NCI-H2107 (cell line): ENCODE data around the gene ZNF501.

Experiments used
- DNase-seq: peaks from one replicate; lab custom pipeline; 2025; lab: John Stamatoyannopoulos, UW

Gene ZNF501

DNA sequence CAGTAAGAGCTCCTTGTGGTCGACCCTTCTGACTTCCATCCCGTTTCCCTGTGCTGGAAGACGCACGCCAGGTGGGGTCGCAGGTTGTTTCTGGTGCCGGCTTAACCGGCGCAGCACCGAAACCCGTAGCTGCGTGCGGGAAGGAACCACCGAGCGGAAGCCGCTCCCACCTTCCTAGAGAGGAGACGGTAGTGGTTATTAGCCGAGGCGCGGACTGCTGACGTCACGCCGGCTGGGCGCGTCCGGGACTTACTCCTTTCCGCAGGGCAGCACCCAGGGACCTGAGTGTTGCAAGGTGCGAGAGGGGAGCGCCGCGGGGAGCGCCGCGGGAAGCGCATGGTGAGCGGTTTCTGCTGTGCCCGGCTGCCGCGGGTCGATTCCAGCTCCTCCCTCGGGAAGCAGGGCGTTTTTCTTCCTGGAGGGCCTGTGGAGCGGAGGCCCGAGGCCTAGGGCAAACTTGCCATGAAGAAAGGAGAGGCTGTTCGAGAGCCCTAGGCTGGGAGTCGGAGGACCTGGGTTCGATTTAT, at the start of gene ZNF501:
TSS of gene ZNF501 (plus strand) at position 252 of the 527 bp plus-strand sequence. CDS start 4,787 bp downstream, outside the sequence.
- peak; percentile 39 for DNase-seq

DNA sequence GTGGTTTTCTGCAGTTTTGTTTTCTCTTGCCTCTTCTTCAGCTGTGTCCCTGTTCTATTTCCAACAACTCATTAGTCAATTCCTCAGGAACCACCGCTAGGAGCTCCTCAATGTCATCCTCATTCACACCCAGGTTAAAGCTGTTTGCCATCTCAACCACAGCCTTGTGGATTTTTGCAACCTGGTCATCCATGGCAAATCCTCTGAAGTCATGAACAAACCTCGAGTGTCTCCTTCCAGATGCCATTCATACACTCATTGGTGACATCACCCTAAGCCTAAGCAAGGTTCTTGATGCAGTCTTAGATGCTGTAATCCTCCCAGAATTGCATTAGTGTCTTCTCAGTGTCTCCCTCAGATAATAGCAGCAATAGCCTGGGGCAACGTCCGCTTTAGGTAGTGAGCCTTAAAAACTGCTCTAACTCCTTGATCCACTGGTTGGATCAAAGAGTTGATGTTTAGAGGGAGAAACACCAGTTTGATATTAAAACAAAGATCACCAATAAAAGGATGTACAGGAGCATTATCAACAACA, 48.4 kb upstream of the ZNF501 start:
- no peak for DNase-seq

DNA sequence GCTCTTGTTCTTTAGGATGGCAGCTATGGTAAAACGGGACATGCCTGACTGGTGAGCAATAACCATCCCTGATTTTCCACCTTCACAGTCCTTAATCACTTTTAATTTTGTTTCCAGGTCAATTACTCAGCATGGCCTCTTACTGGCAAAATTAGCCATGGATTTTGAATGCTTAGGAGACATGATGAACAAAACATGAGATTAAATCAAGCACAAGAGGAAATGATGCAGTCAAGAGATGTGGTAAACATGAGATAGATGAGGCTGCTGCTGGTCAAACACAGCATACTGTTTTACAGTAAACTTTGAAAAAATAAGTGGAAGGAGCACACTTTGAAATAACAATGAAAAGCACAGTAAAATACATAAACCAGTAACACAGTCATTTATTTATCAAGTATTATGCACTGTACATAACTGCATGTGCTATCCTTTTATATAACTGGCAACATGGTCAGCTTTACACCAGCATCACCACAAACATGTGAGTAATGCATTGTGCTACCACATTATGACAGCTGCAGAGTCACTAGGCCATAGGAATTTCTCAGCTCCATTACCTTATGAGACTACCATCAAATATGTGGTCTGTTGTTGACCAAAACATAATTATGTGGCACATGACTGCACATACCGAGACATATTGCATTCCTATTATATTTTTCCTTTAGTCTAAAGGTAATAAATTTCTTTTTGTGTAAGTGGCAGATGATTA, 47.1 kb upstream of the ZNF501 start:
- DNase-seq = no peak

DNA sequence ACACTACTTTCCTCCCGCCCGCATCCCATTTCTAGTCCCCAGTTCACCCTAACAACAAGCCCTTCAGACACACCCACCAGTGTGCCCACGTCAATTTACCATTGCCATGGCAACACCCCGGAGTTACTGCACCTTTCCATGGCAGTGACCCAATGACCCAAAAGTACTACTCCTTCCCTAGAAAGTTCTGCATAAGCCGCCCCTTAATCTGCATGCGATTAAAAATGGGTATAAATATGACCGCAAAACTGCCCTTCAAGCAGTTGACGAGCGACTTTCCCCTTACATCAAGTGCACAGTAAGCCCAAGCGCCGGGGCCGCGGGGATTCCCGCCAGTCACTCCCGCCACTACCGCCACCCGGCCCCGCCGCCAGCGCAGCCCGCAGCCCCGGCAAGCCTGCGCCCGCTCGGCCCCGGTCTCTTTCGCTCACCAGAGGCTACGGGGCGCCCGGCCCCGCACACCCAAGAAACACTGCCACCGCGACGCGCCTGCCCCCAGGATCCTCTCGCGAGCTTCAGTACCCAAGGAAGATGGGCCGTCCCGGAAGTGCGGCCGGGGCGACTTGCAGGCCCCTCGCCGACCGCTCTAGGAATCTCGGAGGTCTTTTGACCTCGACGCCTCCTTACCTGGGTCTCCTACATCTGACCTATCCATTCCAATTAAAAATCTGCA, 44.2 kb upstream of the ZNF501 start:
- no peak for DNase-seq

DNA sequence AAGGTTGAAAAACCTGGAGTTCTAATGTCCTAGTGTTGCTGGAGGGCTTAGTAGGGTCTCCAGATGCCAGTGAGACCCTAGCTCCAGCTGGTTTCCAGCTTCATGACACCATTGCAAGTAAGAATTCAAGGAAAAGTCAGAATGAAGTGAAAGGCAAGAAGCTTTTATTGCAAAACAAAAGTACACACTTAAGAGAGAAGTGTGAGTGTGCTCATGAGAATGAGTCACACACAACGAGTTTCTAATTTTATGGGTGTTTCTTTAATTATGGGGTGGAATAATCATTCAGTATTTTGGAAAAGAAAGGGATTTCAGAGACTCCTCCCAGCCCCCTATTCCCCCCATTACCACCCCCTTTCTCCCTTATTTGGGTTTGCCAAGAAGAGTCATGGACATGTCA, 41.5 kb upstream of the ZNF501 start:
- DNase-seq = no peak

DNA sequence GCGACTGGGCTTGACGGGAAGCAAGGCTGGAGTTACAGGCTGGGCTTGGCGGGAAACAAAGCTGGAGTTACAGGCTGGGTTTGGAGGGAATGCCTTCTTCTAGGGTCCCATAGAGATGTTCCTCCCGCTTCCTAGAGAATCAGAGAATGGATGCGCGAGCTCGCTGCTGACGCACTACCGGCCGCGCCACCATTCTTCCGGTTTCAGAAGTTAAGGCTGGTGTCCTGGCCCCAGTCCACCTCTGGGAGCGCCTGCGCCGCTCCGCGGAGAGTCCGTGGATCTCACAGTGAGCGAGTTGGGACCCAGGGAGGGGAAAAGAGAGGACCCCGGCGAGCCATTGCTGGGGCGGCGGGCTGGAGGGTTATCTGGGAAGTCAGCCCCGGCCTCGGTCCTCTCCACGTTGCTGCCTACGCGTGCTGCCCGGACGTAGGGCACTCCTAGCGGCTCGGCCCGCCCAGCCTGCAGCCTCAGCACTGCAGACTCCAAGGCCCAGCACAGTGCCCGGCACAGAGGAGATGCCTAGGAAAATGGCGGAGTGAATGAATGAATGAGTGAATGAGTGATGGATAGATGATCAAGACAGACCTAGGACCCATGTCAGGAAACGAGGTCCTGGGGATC, 16.9 kb upstream of the ZNF501 start, which contains the start of gene ZNF502:
TSS of gene ZNF502 (plus strand) at position 206 of the 621 bp plus-strand sequence. CDS start 7,602 bp downstream, outside the sequence.
- no peak for DNase-seq

DNA sequence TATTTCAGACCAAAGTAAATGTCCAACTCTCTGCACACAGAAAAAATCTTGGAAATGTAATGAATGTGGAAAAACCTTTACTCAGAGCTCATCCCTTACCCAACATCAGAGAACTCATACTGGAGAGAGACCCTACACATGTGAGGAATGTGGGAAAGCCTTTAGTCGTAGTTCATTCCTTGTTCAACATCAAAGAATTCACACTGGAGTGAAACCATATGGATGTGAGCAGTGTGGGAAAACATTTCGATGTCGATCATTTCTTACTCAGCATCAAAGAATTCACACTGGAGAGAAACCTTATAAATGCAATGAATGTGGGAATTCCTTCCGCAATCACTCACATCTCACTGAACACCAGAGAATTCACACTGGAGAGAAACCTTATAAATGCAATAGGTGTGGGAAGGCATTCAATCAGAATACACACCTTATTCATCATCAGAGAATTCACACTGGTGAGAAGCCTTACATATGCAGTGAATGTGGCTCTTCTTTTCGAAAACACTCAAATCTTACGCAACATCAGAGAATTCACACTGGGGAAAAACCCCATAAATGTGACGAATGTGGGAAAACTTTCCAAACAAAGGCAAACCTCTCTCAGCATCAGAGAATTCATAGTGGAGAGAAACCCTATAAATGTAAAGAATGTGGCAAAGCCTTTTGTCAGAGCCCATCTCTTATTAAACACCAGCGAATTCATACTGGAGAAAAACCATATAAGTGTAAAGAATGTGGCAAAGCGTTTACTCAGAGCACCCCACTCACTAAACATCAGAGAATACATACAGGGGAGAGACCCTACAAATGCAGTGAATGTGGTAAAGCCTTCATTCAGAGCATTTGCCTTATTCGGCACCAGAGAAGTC, 8.0 kb upstream of the ZNF501 start:
- DNase-seq = no peak

DNA sequence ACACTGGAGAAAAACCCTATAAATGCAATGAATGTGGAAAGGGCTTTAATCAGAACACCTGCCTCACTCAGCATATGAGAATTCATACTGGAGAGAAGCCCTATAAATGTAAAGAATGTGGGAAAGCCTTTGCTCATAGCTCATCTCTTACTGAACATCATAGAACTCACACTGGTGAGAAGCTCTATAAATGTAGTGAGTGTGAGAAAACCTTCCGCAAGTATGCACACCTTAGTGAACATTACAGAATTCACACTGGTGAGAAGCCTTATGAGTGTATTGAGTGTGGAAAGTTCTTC, 7.4 kb upstream of the ZNF501 start:
- DNase-seq = no peak

DNA sequence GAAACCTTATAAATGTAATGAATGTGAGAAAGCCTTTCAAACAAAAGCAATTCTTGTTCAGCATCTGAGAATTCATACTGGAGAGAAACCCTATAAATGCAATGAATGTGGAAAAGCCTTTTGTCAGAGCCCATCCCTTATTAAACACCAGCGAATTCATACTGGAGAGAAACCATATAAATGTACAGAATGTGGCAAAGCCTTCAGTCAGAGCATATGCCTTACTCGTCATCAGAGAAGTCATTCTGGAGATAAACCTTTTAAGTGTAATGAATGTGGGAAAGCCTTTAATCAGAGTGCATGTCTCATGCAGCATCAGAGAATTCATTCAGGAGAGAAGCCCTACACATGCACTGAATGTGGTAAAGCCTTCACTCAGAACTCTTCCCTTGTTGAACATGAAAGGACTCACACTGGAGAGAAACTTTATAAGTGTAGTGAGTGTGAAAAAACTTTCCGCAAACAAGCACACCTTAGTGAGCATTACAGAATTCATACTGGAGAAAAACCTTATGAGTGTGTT, 5.3 kb downstream of the ZNF501 start:
- no peak for DNase-seq

DNA sequence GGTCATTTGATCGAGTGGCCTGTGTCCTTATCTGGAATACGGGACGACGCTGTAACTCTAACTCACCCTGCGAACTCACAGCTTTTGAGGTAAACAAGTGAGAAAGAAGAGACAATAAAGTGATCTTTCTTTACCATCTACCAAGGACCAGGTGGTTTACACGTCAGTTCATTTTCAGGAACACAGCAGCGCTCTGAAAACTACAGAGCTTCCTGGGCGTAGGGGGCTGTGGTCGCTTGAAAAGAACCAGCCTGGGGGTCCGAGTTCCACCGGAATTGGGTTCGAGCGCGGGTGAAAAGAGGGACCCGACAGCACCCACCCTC, 31.6 kb downstream of the ZNF501 start:
- no peak for DNase-seq

DNA sequence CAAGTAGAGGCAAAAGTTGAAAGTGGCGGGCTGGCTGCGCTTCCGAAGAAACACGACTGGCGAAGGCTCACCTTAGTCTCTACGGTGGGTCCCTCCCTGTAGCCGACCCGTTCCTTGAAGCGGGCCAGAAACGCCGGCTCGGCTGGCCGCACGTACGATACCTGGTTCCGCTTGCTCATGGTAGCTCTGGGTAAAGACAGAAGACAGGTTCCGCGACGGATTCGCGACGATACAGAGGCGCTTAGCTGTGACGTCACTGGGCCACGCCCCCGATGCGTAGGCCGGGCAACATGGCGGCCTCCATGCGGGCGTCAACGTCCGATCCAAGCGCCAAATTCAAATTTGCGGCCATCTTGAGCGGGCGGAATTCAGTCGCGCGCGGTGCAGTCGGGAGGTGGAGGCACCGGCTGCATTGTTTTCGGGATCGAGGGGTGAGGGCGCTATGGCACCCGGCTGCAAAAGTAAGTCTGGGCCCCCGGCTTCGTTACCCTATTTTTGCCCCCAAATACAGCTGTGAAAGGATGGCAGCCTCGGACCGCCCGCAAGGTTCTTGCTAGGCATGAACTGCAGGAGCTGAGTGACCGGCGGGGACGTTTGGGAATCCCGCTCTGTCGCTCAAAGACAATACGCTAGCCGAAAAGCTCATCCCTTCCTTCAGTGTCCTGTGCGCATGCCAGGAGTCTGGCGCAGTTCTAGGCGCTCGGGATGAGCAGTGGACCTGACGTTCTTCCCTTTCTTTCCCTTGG, 32.2 kb downstream of the ZNF501 start, which contains the start of the genes KIAA1143 and KIF15:
TSS of gene KIAA1143 (minus strand) at position 196 of the 746 bp plus-strand sequence. CDS start at position 179, 17 bp downstream.
TSS of gene KIF15 (plus strand) at position 371 of the 746 bp plus-strand sequence. CDS start at position 443, 72 bp downstream.
- peak; percentile 76 for DNase-seq

DNA sequence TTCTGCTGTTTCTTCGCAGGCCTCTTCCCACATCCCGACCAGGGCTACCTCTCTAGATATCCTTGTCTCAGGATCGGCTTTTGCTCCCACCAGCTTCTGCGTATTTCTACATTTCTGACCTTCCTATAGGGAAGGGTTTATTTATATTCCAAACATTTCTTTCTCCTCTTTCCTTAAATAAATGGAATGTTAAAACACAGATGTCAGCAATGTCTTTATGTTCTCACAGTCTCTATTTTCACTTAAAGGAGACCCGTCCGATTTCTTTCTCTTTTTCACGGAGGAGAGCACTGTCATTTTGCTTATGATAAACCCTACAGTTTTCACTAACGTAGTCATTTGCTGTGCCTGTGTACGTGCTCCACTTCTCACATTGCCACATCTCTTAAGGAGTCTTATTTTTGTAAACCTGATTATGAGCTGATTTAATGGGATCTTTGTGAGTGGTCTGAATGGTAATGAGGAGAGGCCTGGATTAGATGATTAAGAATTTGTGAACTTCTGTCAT, 32.8 kb downstream of the ZNF501 start:
- no peak for DNase-seq

DNA sequence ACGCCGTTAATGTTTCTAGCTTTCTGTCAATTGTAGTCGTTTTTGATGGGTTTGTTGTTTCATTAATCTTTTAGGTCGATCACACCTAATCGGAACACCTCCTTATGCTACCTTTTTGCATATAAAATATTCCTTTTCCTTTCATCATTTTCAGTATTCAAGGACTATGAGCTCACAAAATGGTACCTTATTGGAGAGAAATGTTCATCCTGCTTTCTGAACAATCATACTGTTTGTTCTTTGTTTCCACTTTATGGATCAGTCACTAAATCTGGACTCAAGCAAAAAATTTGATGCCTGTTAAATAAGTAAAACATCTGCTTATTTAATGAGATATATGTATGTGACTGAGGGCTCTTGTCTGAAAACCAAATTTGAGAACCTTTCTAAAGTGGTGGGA, 33.3 kb downstream of the ZNF501 start:
- DNase-seq = no peak

DNA sequence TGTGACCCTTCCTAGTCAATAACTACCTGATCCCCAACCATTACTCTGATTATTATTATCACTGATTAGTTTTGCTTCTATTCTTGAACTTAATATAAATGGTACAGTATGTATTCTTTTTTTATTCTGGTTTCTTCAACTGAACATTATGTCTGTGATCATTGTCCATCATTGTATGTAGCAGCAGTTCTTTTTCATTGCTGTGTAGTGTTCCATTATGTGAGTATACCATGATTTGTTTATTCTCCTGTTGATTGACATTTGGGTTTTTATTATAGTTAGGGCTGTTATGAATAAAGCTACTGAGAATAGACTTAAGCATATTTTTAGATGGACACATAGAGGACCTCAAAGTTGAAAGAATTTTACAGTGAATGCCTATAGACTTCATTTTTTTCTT, 34.8 kb downstream of the ZNF501 start:
- no peak for DNase-seq

DNA sequence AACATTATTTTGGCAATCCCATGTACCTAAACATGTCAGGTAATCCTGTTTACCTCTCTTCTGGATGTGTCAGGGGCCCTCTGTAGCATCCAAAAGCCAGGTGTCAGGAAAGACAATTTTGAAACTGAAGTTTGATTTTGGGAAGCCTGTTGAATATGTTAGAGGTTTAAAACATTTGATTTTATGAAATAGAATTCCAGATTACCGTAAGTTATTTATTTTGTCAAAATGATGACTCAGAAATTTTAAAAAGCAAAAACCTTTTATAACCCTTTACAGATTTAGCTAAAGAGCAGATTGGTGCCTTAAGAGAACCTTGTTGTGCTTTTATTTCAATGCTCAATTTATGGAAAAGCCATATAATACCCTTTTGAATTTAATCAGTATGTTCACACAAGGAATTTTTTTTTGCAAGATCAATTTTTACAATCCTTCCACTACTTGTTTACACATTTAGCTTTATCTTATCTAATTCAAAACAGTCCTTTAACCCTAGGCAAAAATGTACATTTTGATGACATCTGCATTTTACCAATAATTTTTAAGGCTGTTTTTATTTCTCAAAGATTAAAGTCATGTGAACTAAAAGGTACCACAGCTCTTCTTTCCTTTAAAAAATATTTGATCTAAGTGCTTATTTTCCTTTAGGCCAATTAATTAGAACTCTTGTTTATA, 42.1 kb downstream of the ZNF501 start:
- no peak for DNase-seq

DNA sequence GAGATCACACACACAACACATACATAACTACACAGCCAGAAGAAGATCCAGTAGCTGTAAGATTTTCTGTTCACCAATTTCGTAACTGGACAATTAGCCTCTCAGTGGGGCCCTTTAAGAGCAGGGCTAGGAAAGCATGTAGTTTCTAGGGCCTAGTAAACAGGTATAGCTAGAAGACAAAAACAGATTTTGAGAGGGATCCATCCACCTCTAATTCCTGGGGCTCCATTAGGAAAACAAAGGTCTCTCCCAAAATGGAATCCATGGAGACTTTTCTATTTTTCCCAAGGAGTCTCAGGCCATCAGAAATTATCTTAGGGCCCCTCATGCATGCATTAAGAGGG, 42.6 kb downstream of the ZNF501 start:
- no peak for DNase-seq

DNA sequence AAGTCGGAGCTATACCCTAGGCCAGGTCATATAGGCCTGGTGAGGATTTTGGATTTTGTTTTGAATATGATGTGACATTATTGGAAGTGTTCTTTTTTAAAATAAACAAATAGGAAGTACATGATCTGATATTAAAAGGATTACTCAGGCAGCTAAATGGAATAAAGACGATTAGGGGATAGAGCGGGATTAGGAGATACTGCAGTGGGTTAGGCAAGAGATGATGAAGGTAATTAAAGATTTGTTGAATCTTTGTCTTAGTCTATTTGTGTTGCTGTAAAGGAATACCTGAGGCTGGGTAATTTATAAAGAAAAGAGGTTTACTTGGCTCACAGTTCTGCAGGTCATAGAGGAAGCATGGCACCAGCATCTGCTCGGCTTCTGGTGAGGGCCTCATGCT, 53.5 kb downstream of the ZNF501 start:
- DNase-seq = no peak
